ENCODE measurements around the gene SFXN1.

DNA sequence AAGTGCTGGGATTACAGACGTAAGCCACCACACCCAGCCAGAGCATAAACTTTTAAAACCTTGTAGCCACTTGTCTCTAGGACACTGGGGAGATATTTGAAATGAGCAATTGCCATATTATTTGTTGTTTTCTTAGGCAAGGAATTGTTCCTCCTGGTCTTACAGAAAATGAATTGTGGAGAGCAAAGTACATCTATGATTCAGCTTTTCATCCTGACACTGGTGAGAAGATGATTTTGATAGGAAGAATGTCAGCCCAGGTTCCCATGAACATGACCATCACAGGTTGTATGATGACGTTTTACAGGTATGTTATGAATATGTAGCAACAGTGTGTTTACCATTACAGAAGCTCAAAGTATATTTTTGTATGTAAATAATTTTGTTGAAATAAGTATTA lies 30.5 kb downstream of the SFXN1 start:
- no peak for TF ChIP-seq MAZ (IDR thresholded peaks at IDR 0.05; ENCODE audit: borderline replicate concordance, low read depth, low read length)
- TF ChIP-seq, protein P1, sequence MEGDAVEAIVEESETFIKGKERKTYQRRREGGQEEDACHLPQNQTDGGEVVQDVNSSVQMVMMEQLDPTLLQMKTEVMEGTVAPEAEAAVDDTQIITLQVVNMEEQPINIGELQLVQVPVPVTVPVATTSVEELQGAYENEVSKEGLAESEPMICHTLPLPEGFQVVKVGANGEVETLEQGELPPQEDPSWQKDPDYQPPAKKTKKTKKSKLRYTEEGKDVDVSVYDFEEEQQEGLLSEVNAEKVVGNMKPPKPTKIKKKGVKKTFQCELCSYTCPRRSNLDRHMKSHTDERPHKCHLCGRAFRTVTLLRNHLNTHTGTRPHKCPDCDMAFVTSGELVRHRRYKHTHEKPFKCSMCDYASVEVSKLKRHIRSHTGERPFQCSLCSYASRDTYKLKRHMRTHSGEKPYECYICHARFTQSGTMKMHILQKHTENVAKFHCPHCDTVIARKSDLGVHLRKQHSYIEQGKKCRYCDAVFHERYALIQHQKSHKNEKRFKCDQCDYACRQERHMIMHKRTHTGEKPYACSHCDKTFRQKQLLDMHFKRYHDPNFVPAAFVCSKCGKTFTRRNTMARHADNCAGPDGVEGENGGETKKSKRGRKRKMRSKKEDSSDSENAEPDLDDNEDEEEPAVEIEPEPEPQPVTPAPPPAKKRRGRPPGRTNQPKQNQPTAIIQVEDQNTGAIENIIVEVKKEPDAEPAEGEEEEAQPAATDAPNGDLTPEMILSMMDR (conservative IDR thresholded peaks at IDR 0.05; ENCODE audit: low read depth, low read length), result no peak
- no peak for TF ChIP-seq POLR2A (IDR thresholded peaks at IDR 0.05; ENCODE audit: low read depth, low read length)
- TF ChIP-seq, protein P2, sequence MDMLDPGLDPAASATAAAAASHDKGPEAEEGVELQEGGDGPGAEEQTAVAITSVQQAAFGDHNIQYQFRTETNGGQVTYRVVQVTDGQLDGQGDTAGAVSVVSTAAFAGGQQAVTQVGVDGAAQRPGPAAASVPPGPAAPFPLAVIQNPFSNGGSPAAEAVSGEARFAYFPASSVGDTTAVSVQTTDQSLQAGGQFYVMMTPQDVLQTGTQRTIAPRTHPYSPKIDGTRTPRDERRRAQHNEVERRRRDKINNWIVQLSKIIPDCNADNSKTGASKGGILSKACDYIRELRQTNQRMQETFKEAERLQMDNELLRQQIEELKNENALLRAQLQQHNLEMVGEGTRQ (IDR thresholded peaks at IDR 0.05; ENCODE audit: low read depth, low read length), result no peak
- no peak for TF ChIP-seq CHD1 (IDR thresholded peaks at IDR 0.05; ENCODE audit: low read depth, low read length)
- no peak for TF ChIP-seq RAD21 (IDR thresholded peaks at IDR 0.05; ENCODE audit: low read length)
- no peak for TF ChIP-seq CEBPB (IDR thresholded peaks at IDR 0.05; ENCODE audit: low read depth, low read length)
